B cell (primary cell): ENCODE results near the gene DPM2. TPM values are rescaled to one million over a fixed set of nuclear protein-coding genes. Genes with fewer than 3 reads are reported as not detected.

ENCODE experiments used
- ATAC-seq: fragments of 200-7000 bp; cut with Tn5 transposase; one replicate; pipeline ENCODE4 v1.10.0; 2021; ENCODE audit warnings: low read depth, mild to moderate bottlenecking, moderate number of reproducible peaks, moderate library complexity
- CTCF ChIA-PET: fragments of 350-600 bp; sonication (Branson Sonifier 250); formaldehyde crosslinking; loops from one replicate; lab custom pipeline; 2021; ENCODE audit warnings: antibody characterized with exemption, inconsistent platforms; lab: Charles Lee
- POLR2A ChIA-PET: fragments of 350-600 bp; sonication (Branson Sonifier 250); formaldehyde crosslinking; loops from one replicate; lab custom pipeline; 2021; ENCODE audit warnings: antibody characterized with exemption; lab: Charles Lee
- DNase-seq: peaks from one replicate; pipeline ENCODE4 v3.0.0; 2013
- H2AFZ ChIP-seq: 2 replicates; pipeline ENCODE4 v1.6.1; 2012; ENCODE audit warnings: mild to moderate bottlenecking, low read depth, low read length; ENCODE audit not compliant: insufficient read depth, poor library complexity, severe bottlenecking
- H3K27ac ChIP-seq, 2 donors: 1 replicate in 1 of 2; 2 replicates in 1 of 2; pipeline ENCODE4 v1.5.1; 2012 to 2013; ENCODE audit warnings: low read length in 2 of 2, mild to moderate bottlenecking in 2 of 2, moderate library complexity in 1 of 2
- H3K27me3 ChIP-seq, 4 experiments: fragments of 200-600 bp in 1 of 4; sonication (generic) in 1 of 4; replicated peaks in 1 of 4; 1 replicate in 2 of 4; 2 replicates in 2 of 4; pipeline versions ENCODE4 v1.6.1 to v1.7.0; 2013 to 2016; ENCODE audit warnings: low read length in 3 of 4, mild to moderate bottlenecking in 2 of 4, mixed read lengths in 1 of 4, moderate library complexity in 1 of 4; ENCODE audit not compliant: insufficient read depth in 4 of 4, control insufficient read depth in 3 of 4; ENCODE audit errors: control extremely low read depth in 1 of 4
- H3K36me3 ChIP-seq, 2 experiments: replicated peaks in 1 of 2; 1 replicate in 1 of 2; 2 replicates in 1 of 2; pipeline versions ENCODE4 v1.6.1 to v1.7.1; 2013; ENCODE audit warnings: low read length in 1 of 2; ENCODE audit not compliant: insufficient read depth in 2 of 2, control insufficient read depth in 1 of 2; ENCODE audit errors: control extremely low read depth in 1 of 2, extremely low read depth in 1 of 2
- H3K4me1 ChIP-seq, 2 donors: fragments of 200-600 bp in 1 of 2; sonication (generic) in 1 of 2; 1 replicate in 1 of 2; 2 replicates in 1 of 2; pipeline versions ENCODE4 v1.5.1 to v1.6.1; 2013 to 2017; ENCODE audit warnings: low read length in 2 of 2; ENCODE audit not compliant: control insufficient read depth in 2 of 2, insufficient read depth in 2 of 2
- H3K4me2 ChIP-seq: replicated peaks from 2 replicates; pipeline ENCODE3; 2012; ENCODE audit warnings: mild to moderate bottlenecking, low read depth, low read length; ENCODE audit not compliant: poor library complexity, severe bottlenecking
- H3K4me3 ChIP-seq, 5 experiments: fragments of 200-600 bp in 1 of 5; sonication (generic) in 1 of 5; 1 replicate in 3 of 5; 2 replicates in 2 of 5; pipeline versions ENCODE4 v1.5.1 to v1.7.0; 2011 to 2016; ENCODE audit warnings: low read length in 4 of 5, mild to moderate bottlenecking in 4 of 5, low read depth in 2 of 5, control low read depth in 1 of 5, moderate library complexity in 1 of 5; ENCODE audit not compliant: insufficient read depth in 1 of 5; ENCODE audit errors: control extremely low read depth in 1 of 5, extremely low read depth in 1 of 5
- H3K79me2 ChIP-seq: fragments of 200-600 bp; sonication (generic); one replicate; pipeline ENCODE4 v1.6.0; 2016; ENCODE audit warnings: low read length; ENCODE audit not compliant: control insufficient read depth, insufficient read depth
- H3K9ac ChIP-seq: fragments of 200-600 bp; sonication (generic); 2 replicates; pipeline ENCODE4 v1.6.1; 2017; ENCODE audit warnings: mild to moderate bottlenecking, low read length, moderate library complexity
- H3K9me3 ChIP-seq, 3 donors: one replicate each; pipeline versions ENCODE4 v1.6.1 to v1.7.1; 2013; ENCODE audit warnings: low read length in 2 of 3; ENCODE audit not compliant: control insufficient read depth in 2 of 3, insufficient read depth in 1 of 3; ENCODE audit errors: control extremely low read depth in 1 of 3
- H4K20me1 ChIP-seq: 2 replicates; pipeline ENCODE4 v1.6.0; 2012; ENCODE audit warnings: mild to moderate bottlenecking, low read length; ENCODE audit not compliant: insufficient read depth, control insufficient read depth, poor library complexity, severe bottlenecking
- H3K27ac Mint-ChIP-seq: one replicate; pipeline ENCODE4 v1.8.0; 2021; ENCODE audit warnings: mixed read lengths
- H3K27me3 Mint-ChIP-seq: one replicate; pipeline ENCODE4 v1.8.0; 2021; ENCODE audit warnings: mixed read lengths
- H3K4me1 Mint-ChIP-seq: one replicate; pipeline ENCODE4 v1.8.0; 2021; ENCODE audit warnings: mixed read lengths
- H3K4me3 Mint-ChIP-seq: one replicate; pipeline ENCODE4 v1.8.0; 2021; ENCODE audit warnings: mixed read lengths
- H3K9me3 Mint-ChIP-seq: one replicate; pipeline ENCODE4 v1.8.0; 2022; ENCODE audit warnings: mixed read lengths; ENCODE audit not compliant: insufficient read depth
- CTCF ChIP-seq: fragments of 200-600 bp; IDR thresholded peaks from one replicate; pipeline ENCODE4 v1.8.0; 2022; ENCODE audit warnings: antibody characterized with exemption, mild to moderate bottlenecking
- EZH2 ChIP-seq: IDR thresholded peaks from 2 replicates; pipeline ENCODE4 v1.6.1; 2012; ENCODE audit warnings: borderline replicate concordance, low read depth, mild to moderate bottlenecking, moderate library complexity, low read length; ENCODE audit not compliant: insufficient read depth, poor library complexity, severe bottlenecking
- WGBS: methylation state at CpG from one replicate; pipeline ENCODE4 v1.1.5; 2013; ENCODE audit warnings: missing lambda C conversion rate; ENCODE audit not compliant: insufficient coverage; 5-methylcytosine and 5-hydroxymethylcytosine counted together
- intact Hi-C: fragments of 100-400 bp; cut with micrococcal nuclease; formaldehyde crosslinking; loops from one replicate; pipeline ENCODE4 v1.10.0; 2022
- polyA plus RNA-seq: library from polyadenylated mRNA; depleted of rRNA; stranded (reverse); fragments of >200 nt; gene quantifications from 2 replicates; pipeline ENCODE4 v1.2.3, GENCODE V29; 2012
- total RNA-seq, 2 donors: library from RNA; stranded (reverse); fragments of 120-200 nt in 1 of 2; gene quantifications; 1 replicate in 1 of 2; 2 replicates in 1 of 2; pipeline versions ENCODE4 v1.2.3 to v1.2.4, GENCODE V29; 2013 to 2022

DPM2 gene
- total and polyA plus RNA-seq, 2 donors (not counting 1 experiment from before 2014, with no cell fraction given), result 34.1 to 42.9 TPM

DNA sequence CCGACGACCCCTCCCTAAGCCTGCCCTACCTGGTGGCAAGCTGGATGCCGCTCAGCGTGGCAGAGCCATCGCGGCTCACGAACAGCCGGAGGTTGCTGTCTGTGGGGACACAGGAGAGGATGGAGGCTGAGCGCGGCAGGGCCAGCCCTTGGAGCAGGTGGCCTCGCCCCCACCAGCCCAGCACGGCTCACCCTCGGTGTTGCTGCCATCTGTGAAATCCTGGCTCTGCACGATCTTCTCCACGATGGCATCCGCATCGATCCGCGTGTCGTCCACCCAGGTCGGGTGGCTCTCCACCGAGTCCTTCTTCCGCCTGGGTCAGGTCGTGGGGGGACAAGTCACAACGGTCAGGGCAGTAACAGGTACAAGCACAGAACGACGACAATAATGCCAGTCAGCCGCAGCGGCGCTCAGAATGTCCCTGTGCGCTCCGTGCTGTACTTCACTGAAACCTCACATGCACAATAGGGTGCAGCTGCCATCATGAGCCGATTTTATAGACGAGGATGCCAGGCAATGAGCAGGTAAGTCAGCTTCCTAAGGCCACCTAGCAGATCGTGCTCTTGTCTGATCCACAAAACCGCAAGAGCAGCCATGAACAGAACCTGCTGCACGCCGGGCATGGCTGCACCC, 7.0 kb upstream of the DPM2 start:
- Histone ChIP-seq H3K4me3 (no peak overlapping the region), H3K9me3 (no peaks in the 10 kb centered on the region), H2AFZ (no peak overlapping the region), H3K27ac (no peak overlapping the region), H3K4me1 (peaks cover 17 to 18% of the 10 kb centered on the region in 2 donors), H3K79me2 (peaks cover 26% of the 10 kb centered on the region), H4K20me1 (peaks cover 76% of the 10 kb centered on the region), H3K4me2 (no peak overlapping the region), H3K27me3 (no peaks in the 10 kb centered on the region), H3K36me3 (peaks cover 0 to 75% of the 10 kb centered on the region in 2 experiments), H3K9ac (no peak overlapping the region)
- intact Hi-C loops, result no loop called here
- DNase-seq (no peak), ATAC-seq (no peak)
- peak overlapping the region; percentile 41 for H3K27ac Mint-ChIP-seq
- TF ChIP-seq CTCF, result no peak
- TF ChIP-seq EZH2, result no peak
- WGBS, result 97% methylated on average over 36 of the region's 38 CpGs
- CTCF ChIA-PET, result interaction anchor here (0.8 to 12.6 kb wide), 17 partner anchors 11 to 172 kb away, joined by 3 to 310 read pairs (median 9); partner anchors contain the start of gene EEIG1
- H3K4me1 Mint-ChIP-seq, result peaks cover 26% of the 10 kb centered on the region
- no peak overlapping the region for H3K4me3 Mint-ChIP-seq
- H3K27me3 Mint-ChIP-seq, result no peaks in the 10 kb centered on the region
- H3K9me3 Mint-ChIP-seq, result no peaks in the 10 kb centered on the region
- POLR2A ChIA-PET, result interaction anchor here (1.3 to 2.4 kb wide), 5 partner anchors 35 to 90 kb away, joined by 3 to 15 read pairs (median 6); partner anchors contain the start of gene EEIG1

DNA sequence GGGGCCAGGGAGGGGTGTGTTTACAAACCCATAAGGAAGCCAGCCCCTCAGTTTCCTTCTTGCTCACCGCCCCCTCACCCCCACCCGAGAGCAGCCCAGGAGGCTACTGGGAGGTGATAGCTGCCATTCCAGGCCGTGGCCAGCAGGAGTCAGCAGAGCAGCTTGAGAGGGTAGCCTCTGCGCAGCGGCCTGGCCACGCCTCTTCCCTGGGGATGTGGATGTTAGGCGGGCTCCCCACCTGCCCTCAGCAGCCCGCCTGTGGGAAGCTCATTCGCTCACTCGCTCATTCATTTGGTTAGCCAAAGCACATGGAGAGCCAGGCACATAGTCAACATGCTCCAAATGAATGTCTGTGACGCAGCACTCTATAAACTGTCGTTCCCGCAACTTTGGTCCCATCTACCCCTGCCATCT, 6.1 kb upstream of the DPM2 start:
- H3K27ac Mint-ChIP-seq, result peak overlapping the region; percentile 76
- no peak overlapping the region for H2AFZ ChIP-seq
- H3K4me2 ChIP-seq, result peak overlapping the region; percentile 36
- H3K9me3 Mint-ChIP-seq, result no peaks in the 10 kb centered on the region
- H3K27me3 Mint-ChIP-seq, result no peaks in the 10 kb centered on the region
- H3K27me3 ChIP-seq, result no peaks in the 10 kb centered on the region
- peak overlapping the region; percentile 12 to 54 for H3K27ac ChIP-seq
- ChIA-PET CTCF (interaction anchor here (0.6 to 12.6 kb wide), 35 partner anchors 9 to 209 kb away, joined by 3 to 310 read pairs (median 6); partner anchors contain the start of genes EEIG1, NAIF1, SLC25A25 and TOR2A), POLR2A (interaction anchor here (0.5 to 2.4 kb wide), 7 partner anchors 36 to 183 kb away, joined by 3 to 15 read pairs (median 6); partner anchors contain the start of gene EEIG1)
- H3K4me1 Mint-ChIP-seq, result peaks cover 27% of the 10 kb centered on the region
- peaks cover 0 to 70% of the 10 kb centered on the region in 2 experiments for H3K36me3 ChIP-seq
- TF ChIP-seq CTCF (peak; percentile 85), EZH2 (no peak)
- WGBS, result 42% methylated on average over 10 of the region's 13 CpGs
- ATAC-seq (peak; percentile 88), DNase-seq (peak; percentile 86)
- H3K4me1 ChIP-seq, result peaks cover 17 to 18% of the 10 kb centered on the region in 2 donors
- H3K4me3 ChIP-seq, result no peak overlapping the region
- H4K20me1 ChIP-seq, result peaks cover 68% of the 10 kb centered on the region
- H3K4me3 Mint-ChIP-seq, result no peak overlapping the region
- H3K9ac ChIP-seq, result no peak overlapping the region
- H3K79me2 ChIP-seq, result peaks cover 19% of the 10 kb centered on the region
- intact Hi-C loops, result loop anchor here (1.0 to 2.0 kb wide), 3 partner anchors 37 to 174 kb away; partner anchors contain the start of gene EEIG1
- H3K9me3 ChIP-seq, result no peaks in the 10 kb centered on the region
